ENCODE results near the gene NUP210L.

NUP210L gene

GRCh38 chr1:154014154-154014907 lies 140.5 kb downstream of the NUP210L start:
- no peak for TF ChIP-seq CTCF (IDR thresholded peaks at IDR 0.05)

GRCh38 chr1:154012129-154012528 lies 142.7 kb downstream of the NUP210L start:
- no peak for TF ChIP-seq CTCF (IDR thresholded peaks at IDR 0.05)

GRCh38 chr1:154006136-154006535 lies 148.7 kb downstream of the NUP210L start:
- no peak for TF ChIP-seq CTCF (IDR thresholded peaks at IDR 0.05)

GRCh38 chr1:154000420-154000819 lies 154.5 kb downstream of the NUP210L start:
- TF ChIP-seq CTCF (IDR thresholded peaks at IDR 0.05): no peak

GRCh38 chr1:153995640-153996039 lies 159.2 kb downstream of the NUP210L start:
- no peak for TF ChIP-seq CTCF (IDR thresholded peaks at IDR 0.05)

- no peak for TF ChIP-seq CTCF (IDR thresholded peaks at IDR 0.05)
These were observed 159.7 kb downstream of the NUP210L start for GRCh38 chr1:153995202-153995601.

- no peak for TF ChIP-seq CTCF (IDR thresholded peaks at IDR 0.05)
These were observed 163.1 kb downstream of the NUP210L start for GRCh38 chr1:153991806-153992205.

Data from LNCAP (cell line).